Measurements from ENCODE around the gene GALK1.

Gene GALK1

DNA sequence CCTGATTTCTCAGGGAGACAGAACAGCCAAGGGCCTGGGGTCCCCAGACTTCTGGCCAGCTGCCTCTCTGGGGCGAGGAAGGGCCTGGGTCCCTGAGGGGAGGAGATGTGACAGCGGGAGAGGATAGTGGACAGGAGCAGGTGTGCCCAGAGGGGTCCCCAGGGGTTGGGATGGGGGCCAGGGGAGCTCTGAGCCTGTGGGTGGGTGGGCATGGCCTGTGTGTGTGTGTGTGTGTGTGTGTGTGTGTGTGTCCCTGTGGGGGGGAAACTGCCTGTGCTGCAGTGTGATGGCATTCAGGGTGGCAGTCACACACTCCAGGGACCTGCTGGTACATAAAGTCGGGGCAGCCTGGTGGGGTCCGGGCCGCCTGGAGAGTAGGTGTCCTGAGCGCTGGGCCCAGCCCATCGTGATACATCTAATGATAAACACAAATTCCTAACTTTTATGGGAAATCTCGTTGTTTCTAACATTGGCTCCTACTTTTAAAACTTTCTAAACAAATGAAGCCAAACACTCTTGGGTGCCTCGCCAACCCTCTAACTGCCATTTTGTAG is 42.4 kb downstream of the GALK1 start:
- no peak for FAIRE-seq

DNA sequence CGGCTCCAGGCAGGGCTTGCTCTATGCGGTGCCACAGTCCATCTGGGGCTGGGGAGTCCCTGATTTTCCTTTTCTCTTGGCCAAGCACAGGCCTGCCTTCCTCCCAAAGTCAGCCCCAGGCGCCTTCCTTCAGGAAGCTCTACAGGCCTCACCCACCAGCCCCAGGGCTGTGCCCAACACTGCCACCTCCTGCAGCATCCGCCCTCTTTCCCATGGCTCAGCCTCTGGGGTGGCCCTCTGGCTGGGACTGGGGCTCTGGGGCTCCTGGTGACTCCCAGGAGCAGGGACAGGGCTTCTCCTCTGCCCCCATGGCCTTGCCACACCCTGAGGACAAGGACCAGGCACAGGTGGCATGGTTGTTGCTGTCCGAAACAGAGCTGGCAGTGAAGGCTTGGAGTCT is 42.9 kb downstream of the GALK1 start:
- FAIRE-seq, result no peak

DNA sequence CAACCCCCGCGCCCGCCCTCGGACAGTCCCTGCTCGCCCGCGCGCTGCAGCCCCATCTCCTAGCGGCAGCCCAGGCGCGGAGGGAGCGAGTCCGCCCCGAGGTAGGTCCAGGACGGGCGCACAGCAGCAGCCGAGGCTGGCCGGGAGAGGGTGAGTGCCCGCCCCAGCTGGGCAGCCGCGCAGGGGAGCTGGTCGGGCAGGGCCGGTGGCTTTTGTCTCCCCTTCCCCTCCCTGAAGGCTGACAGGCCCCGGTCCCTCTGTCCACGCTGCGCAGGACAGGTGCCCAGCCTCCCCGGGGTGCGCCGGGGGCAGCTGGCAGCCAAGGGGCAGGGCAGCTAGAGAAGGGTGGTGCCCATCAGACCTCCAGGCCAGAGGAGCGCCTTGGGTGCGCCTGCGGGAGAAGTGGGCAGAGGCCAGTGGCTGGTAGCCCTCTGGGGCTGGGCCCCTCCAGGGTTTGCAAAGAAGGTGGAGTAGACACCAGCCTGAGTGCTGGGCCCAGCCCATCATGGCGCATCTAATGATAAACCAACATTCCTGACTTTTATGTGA is 43.5 kb downstream of the GALK1 start:
- FAIRE-seq, result no peak

DNA sequence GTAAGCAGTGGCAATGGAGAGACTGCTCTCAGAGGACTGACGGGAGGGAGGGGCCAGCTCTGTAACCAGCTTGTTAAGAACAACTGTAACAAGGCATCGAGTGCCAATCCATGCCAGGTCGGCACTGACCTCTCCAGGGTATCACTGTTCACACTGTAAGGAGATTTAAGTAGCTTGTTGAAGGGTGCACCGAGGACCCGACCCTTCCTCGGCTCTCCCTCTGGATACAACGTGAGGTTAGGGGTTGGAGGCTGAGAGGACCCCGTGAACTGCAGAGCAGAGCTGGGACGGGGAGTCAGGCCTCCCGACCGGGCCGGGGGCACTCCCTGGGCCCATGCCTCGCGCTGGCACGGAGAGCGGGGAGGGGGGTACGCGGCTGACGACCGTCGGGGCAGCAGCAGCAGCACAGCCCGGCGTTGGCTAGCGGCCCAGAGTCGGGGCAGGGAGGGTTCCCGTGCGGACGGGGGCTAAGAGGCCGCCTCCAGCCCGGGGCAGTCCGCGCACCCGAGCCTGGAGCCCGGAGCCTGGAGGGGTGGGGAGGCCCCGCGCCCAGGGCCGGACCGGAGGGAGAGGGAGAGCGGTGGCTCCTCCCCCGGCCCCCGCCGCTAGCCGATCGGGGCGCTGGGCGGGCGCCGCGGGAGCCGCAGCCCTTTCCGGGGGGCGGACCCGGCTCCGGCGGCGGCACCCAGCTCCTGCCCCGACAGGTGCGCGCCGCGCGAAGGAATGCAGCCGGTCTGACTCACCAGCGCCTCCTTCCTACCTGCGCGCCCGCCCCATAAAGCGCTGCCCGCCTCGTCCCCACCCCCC is 44.1 kb downstream of the GALK1 start, which contains the start of gene ITGB4:
Gene ITGB4, plus strand, starts transcription at position 804 of the 807 bp plus-strand sequence. CDS start 3,245 bp downstream, outside the sequence.
- FAIRE-seq, result no peak

DNA sequence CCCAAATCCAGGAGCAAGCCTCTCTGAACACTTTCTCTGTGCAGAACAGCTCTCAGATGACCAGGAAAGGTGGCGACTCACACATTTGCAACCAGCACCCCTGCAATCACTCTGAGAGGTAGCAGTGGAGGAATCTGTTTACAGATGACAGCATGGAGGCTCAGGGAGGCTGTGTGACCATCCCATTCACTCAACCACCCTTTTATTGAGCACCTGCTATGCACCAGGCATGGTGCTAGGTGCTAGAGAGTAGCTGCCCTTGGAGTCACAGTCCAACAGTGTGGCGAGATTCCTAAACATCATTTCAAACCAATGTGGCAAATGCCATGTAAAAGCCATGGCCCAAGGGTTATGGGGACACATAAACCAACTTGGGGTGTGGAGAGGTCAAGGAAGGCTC is 45.3 kb downstream of the GALK1 start:
- FAIRE-seq, result no peak

DNA sequence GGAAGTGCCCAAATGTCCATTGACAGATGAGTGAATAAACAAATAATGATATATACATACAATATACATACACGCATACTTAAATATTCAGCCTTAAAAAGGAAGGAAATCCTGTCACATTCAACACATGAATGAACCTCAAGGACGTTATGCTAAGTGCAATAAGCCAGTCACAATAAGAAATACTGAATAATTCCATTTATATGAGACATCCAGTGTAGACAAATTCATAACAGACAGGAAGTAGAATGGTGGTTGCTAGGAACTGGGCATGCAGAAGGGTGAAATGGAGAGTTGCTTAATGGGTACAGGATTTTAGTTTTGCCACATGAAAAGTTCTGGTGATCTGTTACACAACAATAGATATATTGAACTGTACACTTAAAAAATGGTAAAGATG is 52.5 kb downstream of the GALK1 start:
- no peak for FAIRE-seq
